ENCODE data around the gene PRMT9. TPM values are rescaled to one million over a fixed set of nuclear protein-coding genes. Genes with fewer than 3 reads are reported as not detected.

PRMT9 gene
- total RNA-seq, 1 experiment from 2014 or later: 10.5 TPM

- H2AK5ac ChIP-seq (ENCODE audit: insufficient read length, low read length): no peak overlapping the region
- no peak overlapping the region for H3K56ac ChIP-seq (ENCODE audit: insufficient read length, low read depth, low read length)
- H3K4me1 ChIP-seq (ENCODE audit: insufficient read depth, low read length): no peaks in the 10 kb centered on the region
- H2BK5ac ChIP-seq (ENCODE audit: insufficient read length, low read length): no peak overlapping the region
- no peak overlapping the region for H4K8ac ChIP-seq (replicated peaks; ENCODE audit: insufficient read length, low read depth, low read length)
- H3K14ac ChIP-seq (ENCODE audit: insufficient read depth, low read length): no peak overlapping the region
- Mint-ChIP-seq H3K9me3 (0 out of 5 replicates have a peak, but pooled peaks cover 0 to 2% of the 10 kb centered on the region in 2 experiments), H3K27me3 (ENCODE audit: low read depth) (no peaks in the 10 kb centered on the region; the same call in 1 of the 2 replicates), H3K4me3 (no peak overlapping the region), H3K4me1 (peaks cover 12 to 21% of the 10 kb centered on the region in 2 experiments), H3K36me3 (ENCODE audit: insufficient read depth in 1 of 3, low read depth in 3 of 3) (peaks cover 25 to 40% (median 40%) of the 10 kb centered on the region in 3 experiments), H3K27ac (peak overlapping the region in 1 of 3 experiments; percentile 72; a peak in 1 of 7 replicates)
- no peak overlapping the region for H2BK20ac ChIP-seq (ENCODE audit: low read depth, low read length, poor library complexity, severe bottlenecking)
- no peaks in the 10 kb centered on the region for H3K27me3 ChIP-seq (ENCODE audit: insufficient read depth, low read length)
- H3K18ac ChIP-seq (ENCODE audit: insufficient read length, low read depth, low read length): no peak overlapping the region
- H3K9ac ChIP-seq (ENCODE audit: extremely low read depth, insufficient read length, low read length): no peak overlapping the region
- no peak overlapping the region for H4K91ac ChIP-seq (ENCODE audit: insufficient read length, low read depth, low read length)
- no CpG with 5 or more reads among the region's 3 CpGs for WGBS (ENCODE audit: extremely low coverage, insufficient read length, low lambda C conversion rate)
- H2AFZ ChIP-seq (ENCODE audit: low read length): no peak overlapping the region
- no peaks in the 10 kb centered on the region for H3K79me1 ChIP-seq (ENCODE audit: insufficient read depth, low read depth, low read length, poor library complexity, severe bottlenecking)
- H3K4me2 ChIP-seq (ENCODE audit: insufficient read depth, insufficient read length, low read length): no peak overlapping the region
- H3T11ph ChIP-seq (ENCODE audit: low read length): no peak overlapping the region
- no peaks in the 10 kb centered on the region for H3K23me2 ChIP-seq (ENCODE audit: insufficient read length, low read depth, low read length, poor library complexity, severe bottlenecking)
- no peak overlapping the region for H4K5ac ChIP-seq (ENCODE audit: insufficient read length, low read depth, low read length)
- H3K79me2 ChIP-seq (ENCODE audit: insufficient read depth, low read length): no peaks in the 10 kb centered on the region
- DNase-seq: no peak
- TF ChIP-seq, protein P1, sequence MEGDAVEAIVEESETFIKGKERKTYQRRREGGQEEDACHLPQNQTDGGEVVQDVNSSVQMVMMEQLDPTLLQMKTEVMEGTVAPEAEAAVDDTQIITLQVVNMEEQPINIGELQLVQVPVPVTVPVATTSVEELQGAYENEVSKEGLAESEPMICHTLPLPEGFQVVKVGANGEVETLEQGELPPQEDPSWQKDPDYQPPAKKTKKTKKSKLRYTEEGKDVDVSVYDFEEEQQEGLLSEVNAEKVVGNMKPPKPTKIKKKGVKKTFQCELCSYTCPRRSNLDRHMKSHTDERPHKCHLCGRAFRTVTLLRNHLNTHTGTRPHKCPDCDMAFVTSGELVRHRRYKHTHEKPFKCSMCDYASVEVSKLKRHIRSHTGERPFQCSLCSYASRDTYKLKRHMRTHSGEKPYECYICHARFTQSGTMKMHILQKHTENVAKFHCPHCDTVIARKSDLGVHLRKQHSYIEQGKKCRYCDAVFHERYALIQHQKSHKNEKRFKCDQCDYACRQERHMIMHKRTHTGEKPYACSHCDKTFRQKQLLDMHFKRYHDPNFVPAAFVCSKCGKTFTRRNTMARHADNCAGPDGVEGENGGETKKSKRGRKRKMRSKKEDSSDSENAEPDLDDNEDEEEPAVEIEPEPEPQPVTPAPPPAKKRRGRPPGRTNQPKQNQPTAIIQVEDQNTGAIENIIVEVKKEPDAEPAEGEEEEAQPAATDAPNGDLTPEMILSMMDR (conservative IDR thresholded peaks at IDR 0.05): no peak
- H3K4ac ChIP-seq (ENCODE audit: low read depth, low read length): no peak overlapping the region
- no peaks in the 10 kb centered on the region for H4K20me1 ChIP-seq (ENCODE audit: control insufficient read depth, insufficient read depth, insufficient read length)
- no peak overlapping the region for H2BK120ac ChIP-seq (ENCODE audit: low read depth, low read length, poor library complexity, severe bottlenecking)
- no peaks in the 10 kb centered on the region for H3K9me3 ChIP-seq (ENCODE audit: control insufficient read depth, low read depth, low read length)
- no peak overlapping the region for H2BK15ac ChIP-seq (ENCODE audit: low read depth, low read length)
- H2BK12ac ChIP-seq (ENCODE audit: insufficient read length, low read depth, low read length): no peak overlapping the region
- no peak overlapping the region for H3K23ac ChIP-seq (ENCODE audit: insufficient read length, low read depth, low read length)
- H3K27ac ChIP-seq (ENCODE audit: insufficient read length, low read depth, low read length): no peak overlapping the region
These were observed 39.5 kb downstream of the PRMT9 start for GRCh38 chr4:147644471-147644870.

Measured in H9 (cell line).